NCI-H187 treated with DMSO at 0.1 percent for 48 hours (cell line): Measurements from ENCODE around the gene JAK3.
"Not testable (repeated sequence)": the region's sequence is repeated elsewhere in the genome, so short reads cannot be mapped to it uniquely, and the experiment has no call there.

Experiments
- DNase-seq: peaks from one replicate; lab custom pipeline; 2025; lab: John Stamatoyannopoulos, UW

Gene JAK3

DNA sequence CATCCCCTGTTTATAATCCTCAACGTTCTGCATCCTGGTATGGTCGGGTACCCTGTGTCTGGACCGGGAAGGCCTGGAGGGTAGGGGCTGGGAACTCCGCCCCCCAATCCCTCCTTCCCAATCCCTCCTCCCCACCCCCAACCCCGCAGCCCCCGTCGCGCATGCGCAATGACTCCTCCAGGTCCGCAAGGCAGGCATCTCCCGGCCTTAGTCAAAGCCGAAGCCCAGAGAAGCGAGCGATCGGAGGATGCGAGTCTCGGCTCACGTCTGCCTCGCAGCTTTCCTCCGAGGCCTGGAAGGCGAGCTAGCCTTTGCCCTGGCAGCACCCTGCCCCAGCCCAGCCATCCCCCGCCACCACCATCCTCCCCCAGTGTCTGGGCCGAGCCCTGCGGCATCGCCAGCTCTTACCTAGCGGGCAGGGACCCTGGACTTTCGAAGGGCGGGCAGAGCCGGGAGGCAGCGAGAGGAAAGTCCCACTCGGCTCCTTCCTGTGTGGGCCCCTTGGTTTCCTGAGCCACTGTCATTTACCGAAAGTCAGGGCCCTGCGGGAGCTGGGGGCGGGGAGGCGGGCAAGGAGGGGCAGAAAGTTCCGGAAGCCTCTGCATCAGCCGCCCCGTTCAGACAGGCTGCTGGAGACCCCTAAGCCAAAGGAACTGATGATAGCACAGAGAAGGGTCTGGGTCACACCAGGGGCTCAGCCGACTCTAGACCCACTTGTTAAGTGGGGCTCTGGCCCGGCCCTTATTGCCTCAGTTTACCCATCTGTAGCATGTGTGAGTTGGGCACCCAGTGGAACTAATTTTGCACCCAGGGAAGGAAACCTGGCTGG, at the start of gene JAK3:
TSS of gene JAK3 (minus strand) at position 445 of the 829 bp plus-strand sequence. CDS start 3,565 bp downstream, outside the sequence.
- DNase-seq = no peak

DNA sequence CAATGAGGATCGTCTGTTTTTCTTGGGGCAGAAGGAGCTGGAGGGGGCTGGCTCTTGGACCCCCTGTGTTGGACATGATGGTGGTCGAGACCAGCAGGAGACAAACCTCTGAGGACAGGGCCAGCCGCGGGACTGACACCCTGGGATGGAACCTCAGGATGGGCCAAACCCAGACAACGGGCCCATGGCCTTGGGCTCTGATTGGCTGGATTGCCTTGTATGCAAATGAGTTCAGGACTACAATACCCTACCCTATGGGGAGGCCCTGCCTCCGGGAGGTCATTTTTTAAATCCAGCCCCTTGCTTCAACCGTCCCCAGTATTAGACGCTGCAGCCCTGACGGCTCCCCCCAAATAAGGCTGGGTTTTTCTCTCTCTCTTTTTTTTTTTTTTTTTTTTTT, 46.0 kb upstream of the JAK3 start:
- no peak for DNase-seq

DNA sequence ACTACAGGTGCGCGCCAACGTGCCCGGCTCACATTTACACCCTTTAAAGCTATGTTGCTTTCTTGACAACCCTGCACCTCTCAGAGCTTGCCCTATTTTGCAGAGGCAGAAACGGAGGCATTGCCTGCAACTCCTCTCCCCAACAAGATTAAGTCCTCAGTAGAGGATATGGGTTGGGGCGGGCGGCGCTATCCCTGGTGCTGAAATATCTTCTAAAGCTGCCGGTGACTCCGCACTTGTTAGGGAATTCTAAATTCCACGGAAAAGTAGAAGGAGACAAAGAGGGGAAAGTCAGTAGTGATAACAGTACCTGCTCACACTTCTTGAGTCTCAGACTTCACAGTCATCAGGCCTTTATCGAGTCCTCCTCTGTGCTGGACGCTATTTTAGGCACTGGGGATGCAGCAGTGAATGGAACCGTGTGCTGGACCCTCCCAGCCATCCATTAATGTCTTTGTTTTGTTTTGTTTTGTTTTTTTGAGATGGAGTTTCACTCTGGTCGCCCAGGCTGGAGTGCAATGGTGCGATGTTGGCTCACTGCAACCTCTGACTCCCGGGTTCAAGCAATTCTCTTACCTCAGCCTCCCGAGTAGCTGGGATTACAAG, 41.9 kb upstream of the JAK3 start:
- no peak for DNase-seq

DNA sequence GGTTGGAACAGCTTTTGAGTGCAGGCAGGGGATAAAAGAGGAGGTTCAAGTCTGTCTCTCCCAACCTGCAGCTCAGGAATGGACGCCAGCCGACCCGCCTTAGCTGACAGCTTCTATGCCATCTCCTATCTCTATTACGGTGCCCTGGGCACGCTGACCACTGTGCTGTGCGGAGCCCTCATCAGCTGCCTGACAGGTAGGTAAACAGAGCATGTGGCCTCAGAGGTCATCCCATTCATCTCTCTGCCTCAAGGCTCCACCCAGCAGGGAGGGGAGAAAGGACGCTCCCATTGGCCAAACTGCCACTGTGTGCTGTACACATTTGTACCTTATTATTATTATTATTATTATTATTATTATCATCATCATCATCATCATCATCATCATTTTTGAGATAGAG, 40.5 kb upstream of the JAK3 start:
- DNase-seq = no peak

DNA sequence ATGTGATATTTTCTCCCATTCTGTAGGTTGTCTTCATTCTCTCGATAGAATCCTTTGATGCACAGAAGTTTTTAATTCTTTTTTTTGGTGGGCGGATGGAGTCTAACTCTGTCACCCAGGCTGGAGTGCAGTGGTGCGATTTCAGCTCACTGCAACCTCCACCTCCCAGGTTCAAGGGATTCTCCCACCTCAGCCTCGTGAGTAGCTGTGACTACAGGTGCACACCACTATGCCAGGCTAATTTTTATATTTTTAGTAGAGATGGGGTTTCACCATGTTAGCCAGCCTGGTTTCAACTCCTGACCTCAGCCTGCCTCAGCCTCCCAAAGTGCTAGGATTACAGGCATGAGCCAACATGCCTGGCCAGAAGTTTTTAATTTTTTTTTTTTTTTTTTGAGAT, 39.4 kb upstream of the JAK3 start:
- not testable (repeated sequence) for DNase-seq

DNA sequence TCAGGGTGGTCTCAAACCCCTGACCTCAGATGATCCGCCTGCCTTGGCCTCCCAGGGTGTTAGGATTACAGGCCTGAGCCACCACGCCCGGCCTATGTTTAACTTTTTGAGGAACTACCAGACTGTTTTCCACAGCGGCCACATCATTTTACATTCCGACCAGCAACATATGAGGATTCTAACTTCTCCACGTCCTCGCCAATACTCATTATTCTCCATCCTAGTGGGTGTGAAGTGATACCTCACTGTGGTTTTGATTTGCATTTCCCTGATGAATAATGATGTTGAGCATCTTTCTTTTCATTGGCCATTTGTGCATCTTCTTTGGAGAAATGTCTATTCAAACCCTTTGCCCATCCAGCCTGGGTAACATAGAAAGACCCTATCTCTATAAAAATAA, 38.7 kb upstream of the JAK3 start:
- no peak for DNase-seq

DNA sequence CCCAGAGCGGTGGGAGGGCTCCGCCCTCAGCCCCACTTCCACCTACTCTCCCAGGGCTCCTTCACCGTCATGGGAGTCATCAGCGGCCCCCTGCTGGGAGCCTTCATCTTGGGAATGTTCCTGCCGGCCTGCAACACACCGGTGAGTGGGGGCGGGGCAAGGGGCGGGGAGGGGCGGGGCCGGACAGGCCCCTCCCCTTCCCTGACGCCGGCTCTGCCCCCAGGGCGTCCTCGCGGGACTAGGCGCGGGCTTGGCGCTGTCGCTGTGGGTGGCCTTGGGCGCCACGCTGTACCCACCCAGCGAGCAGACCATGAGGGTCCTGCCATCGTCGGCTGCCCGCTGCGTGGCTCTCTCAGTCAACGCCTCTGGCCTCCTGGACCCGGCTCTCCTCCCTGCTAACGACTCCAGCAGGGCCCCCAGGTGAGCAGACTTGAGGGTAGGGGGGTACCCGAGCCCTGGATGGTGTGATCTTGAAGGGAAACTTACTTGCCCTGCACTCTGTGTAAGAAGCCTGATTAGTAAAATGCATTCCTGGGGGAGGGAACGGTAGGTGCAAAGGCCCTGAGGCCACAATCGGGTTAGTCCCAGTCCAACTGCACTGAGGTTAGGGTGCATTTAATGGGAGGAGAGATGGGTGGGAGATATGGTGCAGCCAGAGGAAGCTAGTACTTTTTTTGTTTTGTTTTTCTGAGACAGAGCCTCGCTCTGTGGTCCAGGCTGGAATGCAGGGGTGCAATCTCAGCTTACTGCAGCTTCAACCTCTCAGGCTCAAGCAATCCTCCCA, 36.0 kb upstream of the JAK3 start:
- DNase-seq = no peak

DNA sequence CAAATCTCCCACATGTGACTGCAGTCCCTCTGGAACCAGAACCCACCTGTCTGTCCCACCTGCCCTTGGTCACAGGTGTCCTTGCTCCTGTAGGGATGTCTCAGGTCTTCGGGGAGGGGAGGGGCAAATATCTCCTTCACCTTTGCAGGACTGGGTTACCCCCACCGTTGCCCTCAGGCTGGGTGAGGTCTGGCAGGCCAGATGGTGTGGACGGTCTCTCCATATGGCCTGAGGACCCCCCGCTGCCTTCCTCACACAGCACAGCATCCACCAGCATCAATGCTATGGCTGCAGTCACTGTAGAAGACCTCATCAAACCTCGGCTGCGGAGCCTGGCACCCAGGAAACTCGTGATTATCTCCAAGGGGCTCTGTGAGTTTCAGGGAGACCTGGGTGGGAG, 33.9 kb upstream of the JAK3 start:
- DNase-seq = no peak

DNA sequence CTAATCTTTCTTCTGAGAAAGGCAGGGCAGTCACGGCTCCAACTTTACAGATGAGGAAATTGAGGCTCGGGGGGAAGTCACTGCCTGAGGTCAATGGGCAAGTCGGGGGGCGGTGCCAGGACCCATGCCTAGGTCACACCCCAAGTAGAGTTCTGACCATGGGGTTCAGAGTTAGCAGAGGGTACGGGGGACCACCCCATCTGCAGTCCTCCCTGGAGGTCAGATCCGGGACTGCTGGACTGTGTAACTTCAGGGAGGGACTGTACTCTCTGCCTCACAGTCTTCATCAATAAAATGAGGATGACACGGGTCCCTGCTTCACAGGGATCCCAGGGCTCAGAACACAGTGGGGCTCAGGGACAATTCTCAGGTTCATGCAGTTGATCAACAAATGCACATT, 31.7 kb upstream of the JAK3 start:
- no peak for DNase-seq

DNA sequence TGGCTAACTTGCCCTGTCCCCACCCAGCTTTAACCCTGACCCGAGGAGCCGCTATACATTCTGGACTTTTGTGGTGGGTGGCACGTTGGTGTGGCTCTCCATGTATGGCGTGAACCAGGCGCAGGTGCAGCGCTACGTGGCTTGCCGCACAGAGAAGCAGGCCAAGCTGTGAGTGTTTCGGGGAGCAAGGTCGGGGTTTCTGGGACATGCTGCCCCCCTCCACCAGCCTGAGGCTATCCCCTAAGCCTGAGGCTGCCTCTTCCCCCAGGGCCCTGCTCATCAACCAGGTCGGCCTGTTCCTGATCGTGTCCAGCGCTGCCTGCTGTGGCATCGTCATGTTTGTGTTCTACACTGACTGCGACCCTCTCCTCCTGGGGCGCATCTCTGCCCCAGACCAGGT, 29.9 kb upstream of the JAK3 start:
- DNase-seq = no peak

DNA sequence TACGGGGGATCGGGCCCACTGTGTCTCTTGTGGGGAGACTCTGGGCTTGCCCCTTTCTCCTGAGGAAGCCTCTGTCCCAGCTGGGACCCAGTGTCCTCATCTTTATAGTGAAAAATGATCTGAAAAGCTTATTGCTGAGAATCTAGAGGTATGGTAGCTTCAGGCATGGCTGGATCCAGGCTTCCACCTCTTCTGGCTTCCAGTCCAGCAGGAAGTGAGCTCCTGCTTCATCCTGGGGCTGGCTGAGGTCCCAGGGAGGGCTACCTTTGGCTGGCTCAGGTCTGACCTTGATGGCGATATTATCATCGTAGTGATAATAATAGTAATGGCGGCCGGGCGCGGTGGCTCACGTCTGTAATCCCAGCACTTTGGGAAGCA, 27.0 kb upstream of the JAK3 start:
- DNase-seq = no peak

DNA sequence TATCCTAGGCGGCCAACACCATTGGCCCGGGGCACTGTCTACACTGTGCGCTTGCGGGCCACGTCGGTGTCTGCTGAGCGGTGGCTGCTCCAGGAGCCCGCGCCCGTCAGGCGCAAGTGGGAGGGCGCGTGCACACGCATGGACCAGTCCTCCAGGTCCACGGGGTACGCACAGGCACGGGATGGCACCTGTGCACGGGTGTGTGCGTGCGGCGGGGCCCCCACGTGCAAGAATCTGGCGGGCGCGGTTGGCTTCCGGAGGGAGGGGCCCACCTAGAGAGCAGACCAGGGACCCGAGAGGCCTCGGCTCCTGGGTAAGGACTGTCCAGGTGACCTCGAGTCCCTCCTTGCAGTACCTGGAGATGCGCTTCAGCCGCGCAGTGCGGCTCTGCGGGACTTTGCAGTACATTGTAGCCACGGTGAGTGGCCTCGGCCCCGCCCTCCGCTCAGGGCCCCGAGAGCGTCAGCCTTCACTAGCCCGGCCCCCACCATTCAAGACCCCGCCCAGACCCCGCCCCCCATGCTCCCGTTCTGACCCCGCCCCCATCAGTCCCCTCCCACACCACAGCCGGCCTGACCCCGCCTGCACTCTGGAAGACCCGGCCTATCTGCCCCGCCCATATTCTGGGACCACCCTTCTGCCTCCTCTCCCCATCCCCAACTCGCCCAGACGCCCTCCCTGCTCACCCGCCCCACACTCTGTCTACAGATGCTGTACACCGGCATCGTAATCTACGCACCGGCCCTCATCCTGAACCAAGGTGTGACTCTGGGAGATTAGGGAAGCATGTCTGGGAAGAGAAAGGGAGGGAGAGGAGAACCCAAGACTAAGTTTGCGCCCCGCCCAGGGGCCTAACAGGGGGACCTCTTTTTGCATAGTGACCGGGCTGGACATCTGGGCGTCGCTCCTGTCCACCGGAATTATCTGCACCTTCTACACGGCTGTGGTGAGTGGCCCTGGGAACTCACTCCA, 26.3 kb upstream of the JAK3 start:
- peak; percentile 4 for DNase-seq

DNA sequence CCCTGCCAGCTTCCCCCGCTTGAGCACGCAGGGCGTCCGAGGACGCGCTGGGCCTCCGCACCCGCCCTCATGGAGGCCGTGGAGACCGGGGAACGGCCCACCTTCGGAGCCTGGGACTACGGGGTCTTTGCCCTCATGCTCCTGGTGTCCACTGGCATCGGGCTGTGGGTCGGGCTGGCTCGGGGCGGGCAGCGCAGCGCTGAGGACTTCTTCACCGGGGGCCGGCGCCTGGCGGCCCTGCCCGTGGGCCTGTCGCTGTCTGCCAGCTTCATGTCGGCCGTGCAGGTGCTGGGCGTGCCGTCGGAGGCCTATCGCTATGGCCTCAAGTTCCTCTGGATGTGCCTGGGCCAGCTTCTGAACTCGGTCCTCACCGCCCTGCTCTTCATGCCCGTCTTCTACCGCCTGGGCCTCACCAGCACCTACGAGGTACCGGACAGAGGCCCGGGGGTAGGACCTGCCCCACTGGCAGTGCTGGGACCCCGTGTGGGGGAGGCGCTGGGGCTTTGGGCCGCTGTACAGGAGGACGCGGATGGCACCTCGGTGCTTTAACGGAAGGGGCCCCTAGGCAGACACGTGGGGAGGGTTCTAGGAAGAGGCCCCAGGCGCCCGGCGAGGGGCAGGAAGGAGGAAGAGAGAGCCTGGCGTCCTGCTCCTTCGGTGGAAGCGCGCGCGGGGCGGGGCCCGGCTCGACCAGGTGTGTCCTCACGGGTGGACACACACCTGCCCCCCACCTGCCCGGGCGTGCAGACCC, 24.6 kb upstream of the JAK3 start:
- no peak for DNase-seq

DNA sequence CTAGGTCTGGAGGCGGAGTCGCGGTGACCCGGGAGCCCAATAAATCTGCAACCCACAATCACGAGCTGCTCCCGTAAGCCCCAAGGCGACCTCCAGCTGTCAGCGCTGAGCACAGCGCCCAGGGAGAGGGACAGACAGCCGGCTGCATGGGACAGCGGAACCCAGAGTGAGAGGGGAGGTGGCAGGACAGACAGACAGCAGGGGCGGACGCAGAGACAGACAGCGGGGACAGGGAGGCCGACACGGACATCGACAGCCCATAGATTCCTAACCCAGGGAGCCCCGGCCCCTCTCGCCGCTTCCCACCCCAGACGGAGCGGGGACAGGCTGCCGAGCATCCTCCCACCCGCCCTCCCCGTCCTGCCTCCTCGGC, 24.1 kb upstream of the JAK3 start, which contains the start of gene SLC5A5:
TSS of gene SLC5A5 (plus strand) at position 68 of the 373 bp plus-strand sequence. CDS start 375 bp downstream, outside the sequence.
- no peak for DNase-seq

DNA sequence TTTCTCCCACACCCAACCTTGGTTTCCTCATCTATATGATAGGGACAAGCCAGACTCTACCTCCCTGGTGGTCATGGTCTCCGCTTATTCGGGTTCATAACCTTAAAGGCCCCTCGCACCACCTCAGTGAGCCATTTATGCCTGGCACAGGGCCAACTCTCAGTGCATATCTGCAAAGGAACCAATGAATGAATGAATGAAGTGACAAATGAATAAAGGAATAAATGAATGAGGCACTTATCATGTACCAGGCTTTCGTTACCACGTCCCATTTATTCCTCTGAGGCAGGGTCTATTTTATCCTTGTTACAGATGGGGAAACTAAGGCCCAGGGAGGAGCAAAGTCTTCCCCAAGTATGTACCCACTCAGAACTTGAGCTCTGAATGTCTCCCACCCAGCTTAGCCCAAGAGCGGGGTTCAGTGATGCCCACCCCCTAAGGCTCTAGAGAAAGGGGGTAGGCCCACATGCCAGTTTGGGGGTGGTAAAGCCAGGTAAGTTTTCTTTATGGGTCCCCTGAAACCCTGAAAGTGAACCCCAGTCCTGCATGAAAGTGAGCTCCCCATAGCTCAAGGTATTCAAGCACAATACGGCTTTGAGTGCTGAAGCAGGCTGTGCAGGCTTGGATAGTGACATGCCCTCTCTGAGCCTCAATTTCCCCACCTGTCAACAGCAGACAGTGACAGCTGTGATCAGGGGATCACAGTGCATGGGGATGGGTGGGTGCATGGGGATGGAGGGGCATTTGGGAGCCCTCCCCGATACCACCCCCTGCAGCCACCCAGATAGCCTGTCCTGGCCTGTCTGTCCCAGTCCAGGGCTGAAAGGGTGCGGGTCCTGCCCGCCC, 23.5 kb upstream of the JAK3 start:
- DNase-seq = no peak

DNA sequence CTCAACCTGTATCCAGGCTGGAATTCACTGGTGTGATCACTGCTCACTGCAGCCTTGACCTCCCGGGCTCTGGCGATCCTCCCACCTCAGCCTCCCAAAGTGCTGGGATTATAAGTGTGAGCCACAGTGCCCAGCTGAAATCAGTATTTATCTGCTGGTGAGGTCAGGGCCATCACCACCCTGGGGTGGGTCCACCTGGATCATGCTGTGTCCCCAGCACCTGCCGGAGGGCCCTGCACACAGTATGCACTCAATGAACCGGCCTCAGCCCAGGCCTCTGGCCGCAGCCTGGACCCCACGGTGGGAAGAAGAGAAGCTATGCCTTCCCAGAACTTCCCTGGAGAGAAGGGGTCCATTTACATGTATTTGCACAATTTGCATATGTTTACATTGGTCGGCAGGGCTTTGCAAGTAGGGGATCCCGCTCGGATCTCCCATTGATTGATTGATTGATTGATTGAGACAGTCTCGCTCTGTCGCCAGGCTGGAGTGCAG, 21.4 kb upstream of the JAK3 start:
- no peak for DNase-seq

DNA sequence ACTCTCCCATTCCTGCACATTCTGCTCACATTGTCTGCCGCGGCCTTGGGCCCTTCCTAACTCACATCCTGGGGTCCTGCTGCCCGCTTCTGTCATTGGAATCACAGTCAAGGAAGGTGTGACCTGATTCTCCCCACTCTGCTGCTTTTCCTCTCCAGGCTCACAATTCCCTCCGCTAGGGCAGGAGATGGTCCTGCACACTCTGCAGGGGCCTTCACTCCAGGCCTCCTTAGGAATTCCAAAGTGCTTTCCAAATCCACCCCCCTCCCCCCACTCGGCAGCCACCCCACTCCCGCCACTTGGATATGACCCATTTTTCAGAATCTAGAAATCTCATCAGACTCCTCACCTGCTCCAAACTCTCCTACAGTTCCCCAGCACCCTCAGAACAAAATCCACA, 20.9 kb upstream of the JAK3 start:
- no peak for DNase-seq

DNA sequence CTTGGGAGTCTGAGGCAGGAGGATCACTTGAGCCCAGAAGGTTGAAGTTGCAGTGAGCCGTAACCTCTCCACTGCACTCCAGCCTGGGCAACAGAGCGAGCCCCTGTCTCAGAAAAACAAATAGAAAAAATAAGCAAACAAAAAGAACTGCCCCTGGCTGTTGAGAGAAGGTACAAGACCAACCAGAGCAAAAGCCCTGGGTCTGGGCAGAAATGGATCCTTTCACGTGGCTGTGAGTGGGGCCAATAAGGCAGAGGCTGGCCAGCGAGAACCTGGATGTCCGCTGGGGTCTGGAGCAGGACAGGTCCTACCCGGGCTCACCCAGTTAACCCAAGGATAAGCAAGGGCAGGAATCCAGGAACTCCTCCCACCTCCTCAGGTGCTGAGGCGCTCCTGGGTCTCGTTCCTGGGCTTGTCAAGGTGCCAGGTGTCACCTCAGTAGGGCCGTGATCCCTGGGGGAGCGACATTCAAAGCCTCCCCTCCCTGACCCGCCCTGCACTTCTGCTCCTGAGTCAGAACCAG, 19.2 kb upstream of the JAK3 start:
- no peak for DNase-seq

DNA sequence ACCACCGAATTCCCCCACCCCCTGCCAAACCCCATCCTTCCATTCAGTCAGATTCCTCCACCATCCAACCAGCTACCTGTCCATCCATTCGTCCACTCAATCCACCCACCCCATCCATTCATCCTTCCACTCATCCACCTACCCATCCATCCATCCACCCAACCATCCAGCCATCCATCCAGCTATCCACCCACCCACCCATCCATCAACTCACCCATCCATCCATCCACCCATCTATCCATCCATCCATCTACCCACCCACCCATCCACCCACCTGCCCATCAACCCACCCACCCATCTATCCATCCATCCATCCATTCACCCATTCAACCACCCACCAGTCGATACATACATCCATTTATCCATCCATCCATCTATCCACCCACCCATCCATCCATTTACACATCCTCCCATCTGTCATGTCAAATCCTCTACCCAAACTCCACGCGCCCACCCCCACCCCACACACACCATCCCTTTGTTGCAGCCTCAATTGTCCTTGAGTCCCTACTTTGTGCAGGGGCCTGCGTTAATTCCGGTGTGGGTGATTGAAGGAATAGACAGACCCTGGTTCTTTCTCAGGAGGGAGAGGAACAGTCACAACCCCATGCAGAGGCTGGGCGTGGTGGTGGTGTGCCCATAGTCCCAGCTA, 18.7 kb upstream of the JAK3 start:
- no peak for DNase-seq
